Ectodermal cell (in vitro differentiated cells): ENCODE results near the gene RHOU.

ENCODE experiments used
- H3K27ac ChIP-seq: 2 replicates; pipeline ENCODE4 v1.7.0; 2013; ENCODE audit warnings: mild to moderate bottlenecking, low read depth, low read length; ENCODE audit not compliant: insufficient read depth, poor library complexity, severe bottlenecking
- H3K27me3 ChIP-seq: 2 replicates; pipeline ENCODE4 v1.7.0; 2013; ENCODE audit warnings: mild to moderate bottlenecking, low read length; ENCODE audit not compliant: insufficient read depth, control insufficient read depth, poor library complexity, severe bottlenecking
- H3K36me3 ChIP-seq: one replicate; pipeline ENCODE4 v1.7.0; 2013; ENCODE audit warnings: low read length; ENCODE audit not compliant: control insufficient read depth, insufficient read depth
- H3K4me1 ChIP-seq: one replicate; pipeline ENCODE4 v1.7.0; 2013; ENCODE audit warnings: low read length; ENCODE audit not compliant: control insufficient read depth, insufficient read depth
- H3K4me3 ChIP-seq: 2 replicates; pipeline ENCODE4 v1.7.0; 2013; ENCODE audit warnings: low read depth, low read length, control low read depth; ENCODE audit not compliant: insufficient read depth
- H3K9me3 ChIP-seq: 2 replicates; pipeline ENCODE4 v1.7.0; 2013; ENCODE audit warnings: mild to moderate bottlenecking, low read length, moderate library complexity; ENCODE audit not compliant: control insufficient read depth
- WGBS, 2 experiments: methylation state at CpG; one replicate each; pipeline ENCODE4 v1.1.7; 2013; ENCODE audit warnings: missing lambda C conversion rate in 2 of 2; 5-methylcytosine and 5-hydroxymethylcytosine counted together

RHOU gene

GRCh38 chr1:228794810-228795209 is 59.5 kb downstream of the RHOU start:
- no peak overlapping the region for H3K27ac ChIP-seq
- no peaks in the 10 kb centered on the region for H3K36me3 ChIP-seq
- H3K9me3 ChIP-seq, result no peaks in the 10 kb centered on the region
- H3K4me3 ChIP-seq, result no peak overlapping the region
- no peaks in the 10 kb centered on the region for H3K4me1 ChIP-seq
- 95 to 96% methylated on average over 5 of the region's 5 CpGs for WGBS, 2 experiments
- no peaks in the 10 kb centered on the region for H3K27me3 ChIP-seq

- Histone ChIP-seq H3K27ac (no peak overlapping the region), H3K27me3 (no peaks in the 10 kb centered on the region), H3K4me3 (no peak overlapping the region)
These were observed 60.3 kb downstream of the RHOU start for GRCh38 chr1:228795596-228795995.

More at GRCh38 chr1:228795596-228795995, 60.3 kb downstream of the RHOU start:
- no peaks in the 10 kb centered on the region for H3K4me1 ChIP-seq
- H3K9me3 ChIP-seq, result no peaks in the 10 kb centered on the region
- no peaks in the 10 kb centered on the region for H3K36me3 ChIP-seq
- 81 to 85% methylated on average over 4 of the region's 4 CpGs for WGBS, 2 experiments
